GM21515 (cell line): ENCODE data around the gene HMBS.

Source experiments
- ATAC-seq: cut with Tn5 transposase; IDR thresholded peaks from one replicate; pipeline ENCODE4 v1.9.1; 2021; ENCODE audit not compliant: unreplicated experiment

The HMBS gene

GRCh38 chr11:119067371-119068222 is 17.1 kb upstream of the HMBS start, which contains the start of gene VPS11:
VPS11 (plus strand) TSS chr11:119067818; CDS start chr11:119067824, 6 bp downstream.
- peak; percentile 86 for ATAC-seq

DNA sequence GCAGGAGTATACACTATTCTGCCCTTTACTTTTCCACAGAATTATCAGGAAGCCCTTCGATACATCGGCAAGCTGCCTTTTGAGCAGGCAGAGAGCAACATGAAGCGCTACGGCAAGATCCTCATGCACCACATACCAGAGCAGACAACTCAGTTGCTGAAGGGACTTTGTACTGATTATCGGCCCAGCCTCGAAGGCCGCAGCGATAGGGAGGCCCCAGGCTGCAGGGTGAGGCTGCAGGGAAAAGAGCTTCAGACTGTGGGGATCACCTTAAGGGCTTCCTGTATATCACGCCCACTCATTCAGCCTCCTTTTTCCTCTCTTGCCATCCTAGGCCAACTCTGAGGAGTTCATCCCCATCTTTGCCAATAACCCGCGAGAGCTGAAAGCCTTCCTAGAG is 6.8 kb upstream of the HMBS start:
- no peak for ATAC-seq

DNA sequence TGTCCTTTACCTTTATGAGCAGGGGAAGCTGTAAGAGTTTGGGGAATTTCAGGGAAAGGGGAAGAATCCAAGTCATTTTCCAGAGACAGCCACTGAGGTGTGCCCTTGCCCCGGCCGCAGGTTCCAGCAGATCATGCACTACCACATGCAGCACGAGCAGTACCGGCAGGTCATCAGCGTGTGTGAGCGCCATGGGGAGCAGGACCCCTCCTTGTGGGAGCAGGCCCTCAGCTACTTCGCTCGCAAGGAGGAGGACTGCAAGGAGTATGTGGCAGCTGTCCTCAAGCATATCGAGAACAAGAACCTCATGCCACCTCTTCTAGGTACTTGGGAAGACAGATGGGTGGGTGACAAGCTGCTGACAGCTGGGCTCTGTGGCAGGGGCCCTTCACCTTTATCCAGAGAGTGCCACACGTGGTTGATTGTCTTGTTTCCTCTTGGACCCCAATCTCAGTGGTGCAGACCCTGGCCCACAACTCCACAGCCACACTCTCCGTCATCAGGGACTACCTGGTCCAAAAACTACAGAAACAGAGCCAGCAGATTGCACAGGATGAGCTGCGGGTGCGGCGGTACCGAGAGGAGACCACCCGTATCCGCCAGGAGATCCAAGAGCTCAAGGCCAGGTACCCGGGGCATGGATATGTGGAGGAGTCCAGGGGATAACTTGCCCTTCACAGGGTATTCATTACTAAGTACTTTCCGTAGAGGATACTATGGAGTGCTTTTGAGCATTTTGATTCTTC is 5.8 kb upstream of the HMBS start:
- no peak for ATAC-seq

DNA sequence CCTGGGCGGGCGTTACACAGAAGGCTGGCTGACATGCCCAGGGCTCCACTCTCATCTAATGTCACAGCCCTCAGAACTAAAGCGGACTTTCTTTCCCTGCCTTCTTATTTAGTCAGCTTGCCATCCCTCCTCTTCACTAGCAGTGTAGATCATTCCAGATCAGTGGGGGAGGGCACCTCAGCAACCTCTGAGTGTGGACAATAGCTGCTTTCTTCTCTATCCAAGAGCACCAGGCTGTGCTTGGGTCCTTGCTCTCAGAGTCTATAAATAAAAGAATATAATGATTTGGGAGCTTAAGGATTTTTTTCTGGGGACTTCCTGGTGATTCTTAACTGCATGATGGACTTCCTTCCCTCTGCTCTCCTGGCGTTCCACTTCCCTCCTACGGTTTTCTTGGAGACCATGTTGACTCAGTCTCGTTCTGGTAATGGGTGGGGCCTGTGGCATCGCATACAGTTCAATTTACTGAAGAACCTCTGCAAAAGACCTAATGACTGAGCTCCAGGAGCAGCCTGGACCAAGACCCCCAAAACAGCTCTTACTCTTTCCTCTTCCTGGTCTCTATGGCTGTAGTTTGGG is 2.9 kb upstream of the HMBS start:
- ATAC-seq = no peak

DNA sequence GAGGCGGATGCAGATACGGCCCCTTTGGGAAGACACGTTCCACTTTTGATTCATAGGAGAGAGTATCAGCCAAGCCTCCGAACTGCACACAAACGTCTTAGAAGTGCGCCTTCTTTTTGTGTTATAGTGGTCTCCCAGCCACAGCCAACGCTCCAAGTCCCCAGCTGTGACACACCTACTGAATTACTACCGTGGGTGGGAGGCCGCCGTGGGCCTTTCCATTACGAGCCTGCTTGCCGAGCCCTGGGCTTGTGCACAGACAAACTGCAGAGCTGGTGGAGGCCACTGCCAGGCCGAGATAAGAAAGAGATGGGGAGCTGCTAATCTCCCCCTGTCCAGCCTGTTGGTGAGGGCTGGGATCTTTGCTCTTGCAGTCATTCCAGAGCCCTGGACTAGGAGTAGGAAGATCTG is 761 bp downstream of the HMBS start:
- peak; percentile 21 for ATAC-seq

DNA sequence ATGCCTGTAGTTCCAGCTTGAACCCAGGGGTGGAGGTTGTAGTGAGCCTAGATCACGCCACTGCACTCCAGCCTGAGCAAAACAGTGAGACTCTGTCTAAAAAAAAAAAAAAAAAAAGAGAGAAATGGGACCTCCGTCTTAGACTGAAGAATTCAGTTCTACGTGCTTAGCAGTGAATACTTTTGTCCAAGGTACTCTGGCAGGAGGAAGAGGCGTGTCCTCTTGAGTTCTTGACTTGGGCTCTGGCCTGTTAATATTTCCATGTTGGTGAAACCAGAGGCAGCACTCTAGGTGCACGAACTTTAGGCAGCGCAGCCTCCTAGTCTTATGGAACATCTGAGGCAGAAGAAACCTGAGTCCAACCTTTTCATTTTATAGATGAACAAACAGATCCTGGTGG is 2.4 kb downstream of the HMBS start:
- no peak for ATAC-seq

DNA sequence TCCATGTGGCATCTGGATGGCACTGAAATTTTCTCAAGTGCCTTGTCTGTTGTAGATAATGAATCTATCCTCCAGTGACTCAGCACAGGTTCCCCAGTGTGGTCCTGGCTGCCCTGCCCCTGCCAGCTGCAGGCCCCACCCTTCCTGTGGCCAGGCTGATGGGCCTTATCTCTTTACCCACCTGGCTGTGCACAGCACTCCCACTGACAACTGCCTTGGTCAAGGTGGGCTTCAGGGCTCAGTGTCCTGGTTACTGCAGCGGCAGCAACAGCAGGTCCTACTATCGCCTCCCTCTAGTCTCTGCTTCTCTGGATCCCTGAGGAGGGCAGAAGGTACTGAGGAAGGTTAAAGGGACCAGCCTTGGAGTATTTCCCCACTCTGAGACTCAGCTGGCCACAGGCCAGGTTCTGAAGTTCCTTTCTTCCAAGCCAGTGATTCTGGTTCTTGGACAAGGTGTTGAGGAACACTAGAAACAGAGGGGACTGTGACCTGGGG is 3.1 kb downstream of the HMBS start:
- ATAC-seq = no peak

DNA sequence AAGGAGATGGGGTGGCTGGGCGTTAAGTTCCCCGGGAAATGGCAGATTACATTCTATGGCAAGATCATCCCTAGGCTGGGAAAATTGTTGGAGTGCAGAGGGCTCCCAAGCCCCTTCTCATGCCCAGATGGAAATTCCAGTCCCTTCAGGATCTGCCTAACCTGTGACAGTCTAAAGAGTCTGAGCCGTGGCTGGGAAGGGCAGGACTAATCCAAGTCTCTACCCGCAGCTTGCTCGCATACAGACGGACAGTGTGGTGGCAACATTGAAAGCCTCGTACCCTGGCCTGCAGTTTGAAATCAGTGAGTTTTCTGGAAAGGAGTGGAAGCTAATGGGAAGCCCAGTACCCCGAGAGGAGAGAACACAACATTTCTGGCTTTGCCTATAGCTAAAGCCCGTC is 3.7 kb downstream of the HMBS start:
- ATAC-seq = no peak

GRCh38 chr11:119089319-119089718 is 4.6 kb downstream of the HMBS start:
- no peak for ATAC-seq

DNA sequence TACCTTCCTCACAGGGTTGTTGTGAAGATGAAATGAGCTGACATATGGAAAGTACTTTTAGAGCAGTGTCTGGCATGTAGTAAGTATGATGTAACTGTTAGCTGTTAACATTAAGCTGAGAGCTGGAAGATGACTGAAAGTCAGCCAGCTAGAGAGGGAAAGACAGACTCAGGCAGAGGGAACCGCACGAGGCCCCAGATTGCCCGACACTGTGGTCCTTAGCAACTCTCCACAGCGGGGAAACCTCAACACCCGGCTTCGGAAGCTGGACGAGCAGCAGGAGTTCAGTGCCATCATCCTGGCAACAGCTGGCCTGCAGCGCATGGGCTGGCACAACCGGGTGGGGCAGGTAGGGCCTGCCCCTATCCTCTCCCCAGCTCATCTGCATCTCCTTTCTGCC is 6.5 kb downstream of the HMBS start:
- no peak for ATAC-seq

- ATAC-seq = no peak
Measured at GRCh38 chr11:119091966-119092879, 7.5 kb downstream of the HMBS start.

DNA sequence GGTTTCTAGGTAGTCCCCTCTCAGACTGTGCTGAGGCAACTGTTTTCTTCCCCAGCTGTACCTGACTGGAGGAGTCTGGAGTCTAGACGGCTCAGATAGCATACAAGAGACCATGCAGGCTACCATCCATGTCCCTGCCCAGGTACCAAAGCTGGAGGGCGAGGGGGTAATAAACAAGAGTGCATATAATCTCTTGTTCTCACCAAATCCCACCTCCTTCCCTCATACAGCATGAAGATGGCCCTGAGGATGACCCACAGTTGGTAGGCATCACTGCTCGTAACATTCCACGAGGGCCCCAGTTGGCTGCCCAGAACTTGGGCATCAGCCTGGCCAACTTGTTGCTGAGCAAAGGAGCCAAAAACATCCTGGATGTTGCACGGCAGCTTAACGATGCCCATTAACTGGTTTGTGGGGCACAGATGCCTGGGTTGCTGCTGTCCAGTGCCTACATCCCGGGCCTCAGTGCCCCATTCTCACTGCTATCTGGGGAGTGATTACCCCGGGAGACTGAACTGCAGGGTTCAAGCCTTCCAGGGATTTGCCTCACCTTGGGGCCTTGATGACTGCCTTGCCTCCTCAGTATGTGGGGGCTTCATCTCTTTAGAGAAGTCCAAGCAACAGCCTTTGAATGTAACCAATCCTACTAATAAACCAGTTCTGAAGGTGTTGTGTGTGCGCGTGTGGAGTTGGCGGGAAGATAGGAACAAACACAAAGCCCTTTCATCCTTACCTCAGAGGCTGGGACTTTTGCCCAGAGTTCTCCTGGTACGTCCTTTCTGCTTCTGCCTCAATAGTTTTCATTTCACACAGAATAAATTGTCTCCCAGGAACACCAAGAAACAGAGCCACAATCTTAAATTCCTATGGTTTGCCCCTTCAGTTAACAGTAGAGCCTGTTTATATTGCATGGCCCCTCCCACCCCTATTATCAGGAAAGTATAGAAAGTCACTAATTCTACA is 8.5 kb downstream of the HMBS start:
- ATAC-seq = no peak

DNA sequence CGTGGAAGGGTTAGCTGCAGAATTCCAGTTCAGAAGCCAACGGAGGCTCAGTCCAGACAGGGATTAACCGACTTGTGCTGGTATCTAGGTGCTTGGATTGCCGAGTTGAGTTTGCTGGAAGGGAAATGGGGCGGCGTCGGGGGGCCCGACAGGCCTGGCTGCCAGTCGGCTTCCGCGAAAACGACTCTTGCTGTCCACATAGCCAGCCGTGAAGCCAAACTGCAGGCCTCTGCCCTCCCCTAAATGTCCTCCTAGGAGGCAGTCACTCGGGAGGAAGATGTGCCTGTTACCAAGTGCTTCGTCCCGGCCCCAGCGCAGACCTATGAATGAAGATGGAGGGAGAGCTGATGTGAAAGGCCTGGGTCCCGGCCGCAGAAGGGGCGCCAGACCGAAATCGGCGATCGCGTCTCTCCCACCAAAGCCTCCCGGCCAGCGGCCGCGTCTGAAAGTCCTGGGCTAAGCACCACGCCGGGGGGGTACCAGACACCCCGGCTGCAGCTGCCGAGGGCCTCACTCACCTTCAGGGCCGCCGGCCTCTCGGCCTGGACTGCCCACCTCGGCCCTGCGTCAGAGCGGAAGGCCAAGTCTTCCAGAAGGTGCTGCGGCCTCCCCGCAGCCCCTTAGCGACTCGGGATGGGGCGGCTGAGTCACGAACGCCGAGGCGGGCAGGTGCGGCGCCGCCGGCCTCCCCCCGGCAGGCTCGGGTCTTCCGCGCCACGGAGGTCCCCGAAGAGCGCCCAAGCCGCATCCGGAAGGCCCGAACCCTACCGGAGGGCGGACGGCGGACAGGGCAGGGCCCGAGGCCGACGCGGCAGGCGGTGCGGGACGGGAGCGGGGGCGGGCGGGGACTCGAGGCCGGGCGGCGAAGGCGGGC is 9.5 kb downstream of the HMBS start:
- peak; percentile 5 for ATAC-seq

DNA sequence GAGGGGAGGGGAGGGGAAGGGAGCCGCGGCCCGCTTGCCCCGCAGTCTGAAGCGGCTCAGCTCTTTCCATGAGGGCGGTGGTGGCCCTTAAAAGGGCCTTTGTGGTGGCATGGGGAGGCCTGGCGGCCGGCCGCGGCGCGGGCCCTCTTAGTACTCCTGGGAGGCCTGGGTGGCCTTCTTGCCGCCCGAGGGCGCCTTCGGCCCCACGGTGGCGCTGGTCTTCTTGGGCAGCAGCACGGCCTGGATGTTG is 10.1 kb downstream of the HMBS start:
- ATAC-seq = peak; percentile 34

DNA sequence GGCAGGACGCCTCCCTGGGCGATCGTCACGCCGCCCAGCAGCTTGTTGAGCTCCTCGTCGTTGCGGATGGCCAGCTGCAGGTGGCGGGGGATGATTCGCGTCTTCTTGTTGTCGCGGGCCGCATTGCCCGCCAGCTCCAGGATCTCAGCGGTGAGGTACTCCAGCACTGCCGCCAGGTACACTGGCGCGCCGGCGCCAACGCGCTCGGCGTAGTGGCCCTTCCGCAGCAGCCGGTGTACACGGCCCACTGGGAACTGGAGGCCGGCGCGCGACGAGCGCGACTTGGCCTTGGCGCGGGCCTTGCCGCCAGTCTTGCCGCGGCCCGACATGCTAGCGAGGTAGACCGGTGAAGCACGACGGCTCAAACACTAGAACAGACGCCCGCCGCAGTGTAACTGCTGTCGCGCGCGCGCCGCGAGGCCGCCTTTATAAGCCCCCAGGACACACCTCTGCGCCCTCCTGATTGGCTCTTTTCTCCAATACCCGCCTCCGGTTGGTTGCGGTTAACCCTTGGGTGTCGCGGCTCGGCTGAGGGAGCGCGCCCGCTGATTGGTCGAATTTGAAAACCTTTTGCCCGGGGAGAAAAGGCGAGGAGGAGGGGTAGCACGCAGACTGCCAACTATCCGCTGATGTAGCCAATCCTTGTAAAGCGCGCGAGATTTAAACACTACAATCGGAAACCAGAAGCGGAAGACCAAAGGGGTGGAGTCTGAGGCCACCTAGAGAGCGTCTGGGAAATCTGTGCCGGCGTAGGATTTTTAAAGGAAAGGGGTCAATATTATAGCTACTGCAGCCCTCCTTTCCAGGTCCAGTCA is 10.6 kb downstream of the HMBS start:
- peak; percentile 76 for ATAC-seq

DNA sequence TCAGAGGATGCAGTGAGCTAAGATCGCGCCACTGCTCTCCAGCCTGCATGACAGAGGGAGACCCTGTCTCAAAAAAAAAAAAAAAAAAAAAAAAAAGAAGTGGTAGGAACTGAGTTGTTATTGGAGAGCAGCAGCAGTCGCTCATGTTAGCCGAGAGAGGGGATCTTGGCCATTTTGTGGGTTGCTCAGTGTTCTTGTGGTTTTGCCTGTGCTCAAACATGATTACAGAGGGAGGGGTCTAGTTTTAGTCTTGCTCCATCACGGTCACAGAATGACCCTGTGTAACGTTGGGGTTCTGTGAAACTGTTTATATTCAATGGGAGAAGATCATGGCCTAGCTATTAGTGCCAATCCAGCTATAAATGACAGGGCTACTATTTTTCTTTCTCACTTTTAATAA is 15.0 kb downstream of the HMBS start:
- no peak for ATAC-seq

DNA sequence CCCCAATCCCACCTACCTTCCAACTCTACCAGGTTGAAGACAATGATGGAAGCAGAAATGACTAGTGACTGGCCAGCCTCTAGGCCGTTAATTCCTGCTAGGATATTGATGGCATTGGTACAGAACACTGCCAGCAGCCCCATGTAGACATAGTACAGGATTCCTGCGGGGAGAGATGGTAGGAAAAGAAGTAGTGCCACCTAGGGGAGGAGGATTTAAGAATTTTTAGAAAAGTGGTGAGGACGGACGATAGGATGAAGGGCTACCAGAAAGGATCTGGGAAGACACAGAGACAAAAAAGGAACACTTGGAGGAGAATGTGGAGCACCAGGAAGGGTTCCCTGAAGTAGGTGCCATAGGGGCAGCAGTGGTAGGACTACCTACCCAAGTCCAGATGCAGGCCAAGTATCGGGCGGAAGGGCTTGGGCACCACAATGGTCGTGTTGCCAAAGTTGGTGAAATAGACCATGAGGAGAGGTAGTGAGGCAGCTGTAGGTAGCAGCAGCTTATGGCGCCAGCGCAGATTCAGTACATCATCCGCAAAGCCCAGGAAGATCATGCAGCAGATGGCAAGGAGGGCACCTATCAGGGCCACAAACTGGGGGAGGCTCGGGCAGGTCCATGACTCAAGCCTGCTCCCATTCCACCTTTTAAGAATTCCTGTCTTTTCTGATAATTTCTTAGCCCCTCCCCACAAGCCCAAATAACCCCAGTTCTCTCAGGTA is 15.7 kb downstream of the HMBS start:
- ATAC-seq = no peak
